ENCODE results near the gene SSX4B.
"Not testable (repeated sequence)": the region's sequence is repeated elsewhere in the genome, so short reads cannot be mapped to it uniquely, and the experiment has no call there.

SSX4B gene, protein sequence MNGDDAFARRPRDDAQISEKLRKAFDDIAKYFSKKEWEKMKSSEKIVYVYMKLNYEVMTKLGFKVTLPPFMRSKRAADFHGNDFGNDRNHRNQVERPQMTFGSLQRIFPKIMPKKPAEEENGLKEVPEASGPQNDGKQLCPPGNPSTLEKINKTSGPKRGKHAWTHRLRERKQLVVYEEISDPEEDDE

DNA sequence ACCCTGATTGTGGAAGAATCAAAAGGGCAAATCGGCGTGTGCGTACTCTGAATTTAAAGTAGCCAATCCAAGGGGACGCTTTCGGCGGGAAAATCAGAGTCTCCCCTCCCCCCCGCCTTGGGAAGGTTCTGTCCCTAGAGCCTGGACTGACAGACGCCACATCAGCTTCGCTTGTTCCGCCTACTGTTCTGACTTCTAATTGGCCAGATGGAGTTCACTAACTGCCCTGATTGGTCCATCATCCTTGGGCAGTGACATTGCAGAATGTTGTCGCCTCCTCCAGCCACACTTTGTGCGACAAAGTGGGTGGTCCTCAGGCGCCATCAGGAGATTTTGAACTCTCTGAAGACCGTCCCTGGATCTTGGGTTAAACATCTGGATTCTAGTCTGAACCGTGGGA lies at the start of gene SSX4B:
Gene SSX4B (minus strand): TSS at position 101 of the 400 bp plus-strand sequence. CDS start 588 bp downstream, outside the sequence.
- not testable (repeated sequence) for DNase-seq

DNA sequence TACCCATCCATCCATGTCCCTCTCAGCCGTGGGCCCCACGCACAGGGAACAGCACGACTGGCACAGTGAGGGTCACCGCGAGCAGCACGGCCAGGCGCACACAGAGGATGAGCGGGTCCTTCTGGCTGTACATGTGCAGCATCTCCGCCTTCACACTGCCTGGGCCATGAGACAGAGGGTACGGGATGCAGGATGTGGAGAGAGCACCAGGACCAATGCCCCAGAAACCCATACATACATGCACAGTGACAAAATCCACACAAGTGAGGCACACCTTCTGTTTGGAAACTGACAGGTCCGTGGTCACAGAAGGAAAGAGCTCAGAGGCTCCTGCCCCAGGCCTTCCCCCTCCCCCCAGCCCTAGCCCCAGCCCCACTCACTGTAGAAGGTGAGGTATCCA lies 48.8 kb upstream of the SSX4B start:
- no peak for DNase-seq

DNA sequence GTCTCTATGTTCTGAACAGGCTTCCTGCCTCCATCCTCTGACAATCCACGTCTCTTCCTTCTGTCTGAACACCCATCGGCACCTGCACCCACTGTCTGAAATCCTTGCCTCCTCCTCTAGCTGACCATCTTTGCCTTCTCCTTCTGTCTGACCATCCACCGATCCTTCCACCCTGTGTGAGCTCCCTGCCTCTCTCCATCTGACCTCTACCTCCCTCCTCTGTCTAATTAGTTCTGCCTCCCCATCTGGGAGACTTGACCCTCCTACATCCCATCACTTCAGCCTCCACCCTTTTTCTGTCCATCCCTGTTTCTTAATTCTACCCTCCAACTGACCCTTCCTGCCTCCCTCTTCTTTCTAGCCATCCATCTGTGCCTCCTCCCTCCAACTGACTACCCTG lies 48.3 kb upstream of the SSX4B start:
- DNase-seq: no peak

DNA sequence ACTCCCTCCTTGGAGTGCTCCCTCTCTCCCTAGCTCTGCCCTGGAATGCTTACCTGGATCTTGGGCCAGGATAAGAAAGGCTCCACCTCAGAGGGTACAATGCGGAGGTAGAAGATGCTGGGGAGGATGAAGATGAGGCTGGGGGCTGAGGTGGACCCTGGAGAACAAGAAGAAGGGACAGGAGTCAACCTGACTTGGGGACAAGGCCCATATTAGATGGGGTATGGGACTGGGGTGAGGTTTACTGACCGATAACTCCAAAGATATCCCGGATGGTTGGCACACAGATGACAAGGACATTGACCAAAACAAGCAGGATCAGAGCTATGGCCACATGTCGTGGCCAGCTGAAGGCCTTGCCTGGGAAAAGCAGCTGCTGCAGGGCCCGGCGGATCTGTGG lies 47.7 kb upstream of the SSX4B start:
- DNase-seq: no peak

DNA sequence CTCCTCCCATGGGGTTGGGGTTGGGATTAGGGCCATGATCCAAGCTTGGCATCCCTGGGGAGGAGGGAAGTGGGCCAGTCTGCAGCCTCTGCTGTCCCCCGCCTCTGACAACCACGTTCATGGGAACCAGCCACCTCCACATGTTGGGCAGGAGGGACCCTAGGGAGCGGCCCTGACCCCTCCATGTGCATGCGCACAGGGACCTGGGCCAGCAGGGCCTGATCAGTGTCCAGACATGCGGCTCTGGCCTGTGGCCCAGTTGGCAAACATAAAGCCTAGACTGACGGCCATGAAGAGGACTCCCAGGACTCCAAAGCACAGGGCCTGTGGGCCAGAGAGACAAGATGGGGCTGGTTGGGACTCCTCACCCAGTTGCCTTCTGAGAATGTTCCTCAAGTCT lies 47.0 kb upstream of the SSX4B start:
- DNase-seq: no peak

DNA sequence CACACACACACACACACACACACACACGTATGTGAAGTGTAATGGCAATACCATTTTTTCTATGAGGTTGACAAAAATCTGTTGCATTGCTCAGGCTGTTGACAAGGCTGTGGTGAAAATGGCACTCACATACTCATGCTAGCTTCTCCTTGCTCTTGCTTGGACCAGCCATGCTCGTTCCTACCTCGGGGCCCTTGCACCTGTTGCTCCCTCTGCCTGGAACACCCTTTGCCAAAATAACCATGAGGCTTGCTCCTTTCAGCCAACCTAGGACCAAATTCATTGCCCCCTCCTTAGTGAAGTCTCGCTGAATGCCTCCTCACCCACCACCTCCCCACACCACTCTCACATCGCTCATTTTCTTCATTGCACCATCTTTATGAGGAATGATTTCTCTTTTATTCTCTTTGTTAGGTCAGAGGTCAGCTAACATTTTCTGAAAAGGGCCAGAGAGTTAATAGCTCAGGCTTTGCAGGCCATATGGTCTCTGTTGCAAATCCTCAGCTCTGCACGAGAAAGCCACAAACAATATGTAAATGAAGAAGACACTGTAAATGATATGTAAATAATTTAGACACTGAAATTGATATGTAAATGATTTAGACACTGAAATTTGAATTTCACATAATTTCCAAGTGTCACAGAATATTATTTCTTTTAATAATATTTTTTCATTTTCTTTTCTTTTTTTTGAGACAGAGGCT lies 45.0 kb upstream of the SSX4B start:
- DNase-seq: no peak

DNA sequence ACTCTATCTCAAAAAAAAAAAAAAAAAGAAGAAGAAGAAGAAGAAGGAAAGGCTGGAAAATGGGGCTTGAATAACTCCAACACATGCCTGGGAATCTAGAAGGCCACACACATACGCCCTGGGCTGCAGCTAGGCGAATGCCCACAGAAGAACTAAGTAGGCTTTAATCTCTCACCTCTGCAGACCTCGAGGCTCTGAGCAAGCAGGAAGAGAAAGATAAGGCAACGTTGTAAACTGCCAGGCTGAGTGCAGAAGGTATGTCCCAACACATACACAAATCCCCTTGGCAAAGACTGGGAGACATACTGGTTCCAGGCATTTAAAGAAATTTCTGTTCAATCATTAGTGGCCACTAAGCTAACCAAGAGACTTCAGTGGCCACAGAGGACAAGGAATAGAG lies 39.9 kb upstream of the SSX4B start:
- no peak for DNase-seq

DNA sequence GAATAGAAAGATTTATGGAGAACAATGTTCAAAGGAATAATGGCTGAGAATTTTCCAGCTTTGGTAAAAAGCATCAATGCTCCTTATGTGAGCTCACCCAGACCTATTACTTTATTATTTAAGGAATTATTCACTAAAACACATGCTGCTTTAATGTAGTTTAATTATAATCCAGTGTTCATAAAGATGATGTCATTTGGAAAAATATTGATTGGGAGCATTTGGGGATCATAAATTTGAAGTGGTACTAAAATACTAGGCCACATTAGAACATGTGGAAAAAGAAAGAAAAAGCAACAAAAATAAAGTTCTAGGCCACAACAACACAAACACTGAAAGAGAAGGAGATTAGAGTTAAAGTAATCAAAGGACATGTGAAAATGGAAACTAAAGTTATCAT lies 38.3 kb upstream of the SSX4B start:
- DNase-seq: no peak

DNA sequence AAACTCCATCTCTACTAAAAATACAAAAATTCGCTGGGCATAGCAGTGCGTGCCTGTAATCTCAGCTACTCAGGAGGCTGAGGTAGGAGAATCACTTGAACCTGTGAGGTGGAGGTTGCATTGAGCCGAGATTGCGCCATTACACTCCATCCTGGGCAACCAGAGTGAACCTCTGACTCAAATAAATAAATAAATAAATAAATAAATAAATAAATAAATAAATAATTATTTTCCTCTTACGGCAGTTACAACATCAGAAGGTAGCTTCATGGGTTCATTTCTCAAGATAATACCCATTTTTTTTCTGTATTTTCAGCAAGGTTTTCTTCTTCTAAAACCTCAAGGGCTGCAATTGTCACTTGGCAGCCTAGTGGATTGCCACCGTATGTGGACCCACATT lies 35.4 kb upstream of the SSX4B start:
- DNase-seq: not testable (repeated sequence)

DNA sequence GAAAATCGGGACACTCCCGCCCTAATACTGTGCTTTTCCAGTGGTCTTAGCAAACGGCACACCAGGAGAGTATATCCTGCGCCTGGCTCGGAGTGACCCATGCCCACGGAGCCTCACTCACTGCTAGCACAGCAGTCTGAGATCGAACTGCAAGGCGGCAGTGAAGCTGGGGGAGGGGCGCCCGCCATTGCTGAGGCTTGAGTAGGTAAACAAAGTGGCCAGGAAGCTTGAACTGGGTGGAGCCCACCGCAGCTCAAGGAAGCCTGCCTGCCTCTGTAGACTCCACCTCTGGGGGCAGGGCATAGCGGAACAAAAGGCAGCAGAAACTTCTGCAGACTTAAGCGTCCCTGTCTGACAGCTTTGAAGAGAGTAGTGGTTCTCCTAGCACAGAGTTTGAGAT lies 22.0 kb upstream of the SSX4B start:
- not testable (repeated sequence) for DNase-seq

DNA sequence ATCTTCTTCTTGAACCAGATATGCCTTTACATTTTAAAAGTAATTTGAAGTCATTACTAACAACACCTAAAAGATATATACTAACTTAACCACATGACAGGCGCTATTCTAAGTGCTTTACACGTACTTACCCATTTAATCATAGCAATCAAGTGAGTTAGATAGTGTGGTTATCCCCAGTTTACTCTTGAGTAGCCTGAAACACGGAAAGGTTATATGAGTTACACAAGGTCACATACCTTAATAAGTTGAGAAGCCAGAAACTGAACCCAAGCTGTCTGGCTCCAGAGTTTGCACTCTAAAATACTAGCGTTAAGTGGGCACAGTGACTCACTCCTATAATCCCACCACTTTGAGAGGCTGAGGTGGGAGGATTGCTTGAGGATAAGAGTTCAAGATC lies 18.4 kb upstream of the SSX4B start:
- not testable (repeated sequence) for DNase-seq

DNA sequence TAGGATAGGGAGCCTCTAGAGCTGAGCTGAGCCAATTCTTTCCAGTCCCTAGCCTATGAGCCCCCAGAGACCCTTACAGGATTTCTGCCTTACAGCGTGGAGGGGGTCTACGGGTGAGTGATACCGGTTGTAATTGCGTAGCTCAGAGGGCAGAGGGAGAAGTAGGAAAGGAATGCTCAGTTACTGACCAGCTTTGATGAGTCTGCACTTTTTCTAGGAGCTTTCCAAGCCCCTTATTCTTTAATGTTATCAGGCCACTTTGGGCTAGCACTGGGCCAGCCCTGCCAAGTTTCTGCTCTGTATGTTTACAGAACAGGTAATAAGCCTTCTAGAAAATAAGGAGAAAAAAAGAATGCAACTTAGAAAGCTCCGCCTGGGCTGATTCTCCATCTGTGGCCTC lies 17.8 kb upstream of the SSX4B start:
- not testable (repeated sequence) for DNase-seq

DNA sequence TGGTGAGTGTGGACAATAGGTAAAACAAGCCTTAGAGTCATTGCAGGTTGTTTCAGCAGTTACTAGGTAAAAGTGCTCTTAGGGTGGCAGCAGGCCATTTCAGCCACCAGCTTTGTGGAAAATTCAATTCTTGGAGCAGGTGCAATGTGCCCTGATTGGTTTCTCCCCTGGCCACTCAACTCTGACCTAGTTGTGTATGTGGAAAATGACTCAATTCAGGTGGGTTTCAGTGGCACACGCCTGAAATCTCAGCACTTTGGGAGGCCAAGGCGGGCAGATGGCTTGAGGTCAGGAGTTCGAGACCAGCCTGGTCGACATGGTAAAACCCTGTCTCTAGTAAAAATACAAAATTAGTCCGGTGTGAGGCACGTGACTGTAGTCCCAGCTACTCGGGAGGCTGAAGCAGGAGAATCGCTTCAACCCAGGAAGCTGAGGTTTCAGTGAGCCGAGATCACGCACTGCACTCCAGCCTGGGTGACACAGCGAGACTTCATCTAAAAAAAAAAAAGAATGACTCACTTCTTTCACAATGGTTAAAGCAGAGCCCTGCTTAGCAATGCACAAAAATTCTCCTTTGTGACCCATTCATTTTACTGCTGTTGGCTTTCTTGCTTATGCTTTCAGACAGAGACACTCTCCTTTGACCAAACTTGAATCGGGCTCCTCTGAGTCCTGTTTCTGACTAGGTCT lies 15.4 kb upstream of the SSX4B start:
- not testable (repeated sequence) for DNase-seq

DNA sequence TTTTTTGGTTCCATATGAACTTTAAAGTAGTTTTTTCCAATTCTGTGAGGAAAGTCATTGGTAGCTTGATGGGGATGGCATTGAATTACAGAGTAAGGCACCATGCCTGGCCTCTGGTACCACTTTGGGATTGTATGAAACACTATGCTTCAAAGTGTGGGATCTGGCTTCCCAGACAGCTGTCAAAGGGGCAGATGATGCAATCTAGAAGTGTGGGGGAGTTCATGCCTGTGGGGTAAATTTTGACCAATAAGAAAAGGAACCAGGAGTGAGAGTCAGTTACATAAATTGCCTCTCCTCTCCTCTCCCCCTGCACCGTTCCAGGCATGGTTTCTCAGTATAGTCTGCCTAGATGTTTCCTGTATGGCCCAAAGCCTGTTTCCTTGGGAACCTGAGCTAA lies 13.9 kb downstream of the SSX4B start:
- DNase-seq: not testable (repeated sequence)

DNA sequence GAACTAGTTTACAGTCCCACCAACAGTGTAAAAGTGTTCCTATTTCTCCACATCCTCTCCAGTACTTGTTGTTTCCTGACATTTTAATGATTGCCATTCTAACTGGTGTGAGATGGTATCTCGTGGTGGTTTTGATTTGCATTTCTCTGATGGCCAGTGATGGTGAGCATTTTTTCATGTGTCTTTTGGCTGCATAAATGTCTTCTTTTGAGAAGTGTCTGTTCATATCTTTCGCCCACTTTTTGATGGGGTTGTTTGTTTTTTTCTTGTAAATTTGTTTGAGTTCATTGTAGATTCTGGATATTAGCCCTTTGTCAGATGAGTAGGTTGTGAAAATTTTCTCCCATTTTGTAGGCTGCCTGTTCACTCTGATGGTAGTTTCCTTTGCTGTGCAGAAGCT lies 14.8 kb downstream of the SSX4B start:
- not testable (repeated sequence) for DNase-seq

DNA sequence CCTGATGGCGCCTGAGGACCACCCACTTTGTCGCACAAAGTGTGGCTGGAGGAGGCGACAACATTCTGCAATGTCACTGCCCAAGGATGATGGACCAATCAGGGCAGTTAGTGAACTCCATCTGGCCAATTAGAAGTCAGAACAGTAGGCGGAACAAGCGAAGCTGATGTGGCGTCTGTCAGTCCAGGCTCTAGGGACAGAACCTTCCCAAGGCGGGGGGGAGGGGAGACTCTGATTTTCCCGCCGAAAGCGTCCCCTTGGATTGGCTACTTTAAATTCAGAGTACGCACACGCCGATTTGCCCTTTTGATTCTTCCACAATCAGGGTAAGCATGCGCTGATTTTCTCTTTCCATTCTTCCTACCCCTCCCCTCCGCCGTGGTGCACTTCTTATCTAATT lies 28.5 kb downstream of the SSX4B start, which contains the start of gene SSX4:
Gene SSX4 (plus strand): TSS at position 301 of the 400 bp plus-strand sequence. CDS start 515 bp downstream, outside the sequence.
- not testable (repeated sequence) for DNase-seq

DNA sequence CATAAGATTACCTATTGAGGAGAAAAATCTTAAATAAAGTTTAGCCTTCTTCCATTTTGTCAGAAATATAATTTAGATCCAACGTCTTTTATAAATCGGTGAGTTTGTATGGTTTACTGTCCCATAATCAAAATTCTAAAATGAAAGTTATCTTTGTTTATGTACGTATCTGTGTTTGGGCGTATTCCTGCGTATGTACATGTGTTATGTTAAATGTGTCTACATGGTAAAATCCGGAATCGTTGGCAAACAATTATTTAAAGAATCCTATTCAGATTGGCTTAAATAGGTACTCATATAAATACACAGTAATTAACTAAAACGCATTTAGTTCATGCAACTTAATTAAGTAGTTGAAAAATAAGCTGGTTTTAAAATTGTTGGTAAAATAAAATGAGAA lies 41.4 kb downstream of the SSX4B start:
- not testable (repeated sequence) for DNase-seq

DNA sequence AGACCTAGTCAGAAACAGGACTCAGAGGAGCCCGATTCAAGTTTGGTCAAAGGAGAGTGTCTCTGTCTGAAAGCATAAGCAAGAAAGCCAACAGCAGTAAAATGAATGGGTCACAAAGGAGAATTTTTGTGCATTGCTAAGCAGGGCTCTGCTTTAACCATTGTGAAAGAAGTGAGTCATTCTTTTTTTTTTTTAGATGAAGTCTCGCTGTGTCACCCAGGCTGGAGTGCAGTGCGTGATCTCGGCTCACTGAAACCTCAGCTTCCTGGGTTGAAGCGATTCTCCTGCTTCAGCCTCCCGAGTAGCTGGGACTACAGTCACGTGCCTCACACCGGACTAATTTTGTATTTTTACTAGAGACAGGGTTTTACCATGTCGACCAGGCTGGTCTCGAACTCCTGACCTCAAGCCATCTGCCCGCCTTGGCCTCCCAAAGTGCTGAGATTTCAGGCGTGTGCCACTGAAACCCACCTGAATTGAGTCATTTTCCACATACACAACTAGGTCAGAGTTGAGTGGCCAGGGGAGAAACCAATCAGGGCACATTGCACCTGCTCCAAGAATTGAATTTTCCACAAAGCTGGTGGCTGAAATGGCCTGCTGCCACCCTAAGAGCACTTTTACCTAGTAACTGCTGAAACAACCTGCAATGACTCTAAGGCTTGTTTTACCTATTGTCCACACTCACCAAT lies 43.9 kb downstream of the SSX4B start:
- not testable (repeated sequence) for DNase-seq

DNA sequence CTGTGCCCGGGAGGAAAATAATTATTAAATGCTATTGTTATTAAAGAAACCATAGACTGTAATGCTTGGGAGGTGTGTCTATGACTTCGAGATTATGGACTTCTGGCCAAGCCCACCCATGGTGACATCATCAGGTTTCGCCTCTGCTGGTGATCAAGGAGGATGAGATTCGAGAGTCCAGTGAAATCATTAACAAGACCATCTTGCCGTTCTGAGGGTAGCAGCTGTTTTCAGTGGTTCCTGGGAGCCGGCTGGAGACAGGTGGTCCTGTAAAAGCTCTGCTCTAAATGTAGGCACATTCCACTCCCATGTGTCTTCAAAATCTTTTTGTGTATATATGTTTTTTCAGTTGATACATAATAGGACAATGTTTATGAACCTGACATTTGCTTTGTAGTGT lies 52.5 kb downstream of the SSX4B start:
- DNase-seq: not testable (repeated sequence)

DNA sequence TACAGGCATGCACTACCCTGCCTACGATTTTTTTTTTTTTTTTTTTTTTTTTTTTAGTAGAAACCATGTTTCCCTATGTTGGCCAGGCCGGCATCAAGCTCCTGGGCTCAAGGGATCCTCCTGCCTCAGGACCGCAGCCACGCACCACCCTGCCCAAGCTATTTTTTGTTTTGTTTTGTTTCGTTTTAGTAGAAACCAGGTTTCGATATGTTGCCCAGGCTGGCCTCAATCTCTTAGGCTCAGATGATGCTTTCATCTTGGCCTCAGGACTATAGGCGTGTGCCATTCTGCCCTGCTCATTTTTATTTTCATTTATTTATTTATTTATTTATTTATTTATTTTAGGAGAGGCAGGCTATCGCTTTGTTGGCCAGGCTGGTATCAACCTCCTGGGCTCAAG lies 54.1 kb downstream of the SSX4B start:
- no peak for DNase-seq

DNA sequence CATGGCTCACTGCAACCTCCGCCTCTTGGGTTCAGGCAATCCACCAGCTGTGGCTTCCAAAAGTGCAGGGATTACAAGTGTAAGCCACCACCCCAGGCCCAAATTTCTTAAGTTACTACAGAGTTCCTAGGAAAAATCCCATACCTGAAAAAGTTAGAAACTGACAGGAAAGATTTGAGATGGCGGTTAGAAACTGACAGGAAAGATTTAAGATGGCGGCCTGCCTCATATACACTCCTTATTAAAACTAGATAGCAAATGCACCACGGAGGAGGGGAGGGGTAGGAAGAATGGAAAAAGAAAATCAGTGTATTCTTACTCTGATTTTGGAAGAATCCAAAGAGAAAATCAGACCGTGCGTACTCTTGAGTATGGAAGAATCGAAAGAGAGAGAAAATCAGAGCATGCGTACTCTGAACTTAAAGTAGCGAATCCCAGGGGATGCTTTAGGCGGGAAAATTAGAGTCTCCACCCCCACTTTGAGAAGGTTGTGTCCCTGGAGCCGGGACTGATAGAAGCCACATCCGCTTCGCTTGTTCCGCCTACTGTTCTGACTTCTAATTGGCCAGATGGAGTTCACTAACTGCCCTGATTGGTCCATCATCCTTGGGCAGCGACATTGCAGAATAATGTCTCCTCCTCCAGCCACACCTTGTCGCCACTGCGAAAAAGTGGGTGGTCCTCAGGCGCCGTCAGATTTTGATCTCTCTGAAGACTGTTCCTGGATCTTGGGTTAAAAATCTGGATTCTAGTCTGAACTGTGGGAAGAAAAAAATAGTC lies 55.3 kb downstream of the SSX4B start, which contains the start of gene SSX3:
Gene SSX3 (minus strand): TSS at position 389 of the 780 bp plus-strand sequence. CDS start 1,454 bp downstream, outside the sequence.
- DNase-seq: not testable (repeated sequence)

All from NCI-H187 (cell line).